ENCODE results near the gene BTBD2.

- TF ChIP-seq MAF1 (CRISPR knock-in tag; IDR thresholded peaks at IDR 0.05; ENCODE audit: borderline replicate concordance) (no peak), POLR2A (IDR thresholded peaks at IDR 0.05; ENCODE audit: insufficient read depth in 1 of 2, low read depth in 2 of 2, low read length in 2 of 2) (no peak), SRSF9 (IDR thresholded peaks at IDR 0.05; ENCODE audit: borderline replicate concordance, insufficient read depth, low read depth, low read length, poor library complexity, severe bottlenecking) (no peak), FOXM1 (CRISPR knock-in tag; IDR thresholded peaks at IDR 0.05) (no peak), ZNF282 (IDR thresholded peaks at IDR 0.05; ENCODE audit: partially characterized antibody) (no peak), EZH2 (conservative IDR thresholded peaks at IDR 0.05; ENCODE audit: low read depth, low read length) (no peak), ADNP (CRISPR knock-in tag; IDR thresholded peaks at IDR 0.05) (no peak), KAT7 (CRISPR knock-in tag; IDR thresholded peaks at IDR 0.05; ENCODE audit: borderline replicate concordance) (no peak), ZNF792 (CRISPR knock-in tag; IDR thresholded peaks at IDR 0.05) (no peak)
Observed at GRCh38 chr19:1970806-1971502, 44.6 kb downstream of the BTBD2 start.

All from HepG2 (cell line).